Prostate gland (tissue), 2 donors: ENCODE data around the gene GALNT11. TPM values are rescaled to one million over a fixed set of nuclear protein-coding genes. Genes with fewer than 3 reads are reported as not detected.

Experiments used
- DNase-seq: peaks from one replicate; pipeline ENCODE4 v3.0.0-alpha.2; 2019; ENCODE audit warnings: low spot score
- H3K27ac ChIP-seq, 2 donors: fragments of 200-600 bp; sonication (generic); 2 replicates each; pipeline ENCODE4 v1.5.1; 2017 to 2019
- H3K27me3 ChIP-seq: fragments of 200-600 bp; sonication (generic); replicated peaks from 2 replicates; pipeline ENCODE4 v1.5.1; 2019; ENCODE audit not compliant: insufficient read depth
- H3K36me3 ChIP-seq, 2 donors: fragments of 200-600 bp; sonication (generic); 1 replicate in 1 of 2; 2 replicates in 1 of 2; pipeline versions ENCODE4 v1.5.1 to v1.8.1; 2017 to 2019
- H3K4me1 ChIP-seq: fragments of 200-600 bp; sonication (generic); replicated peaks from 2 replicates; pipeline ENCODE4 v1.5.1; 2019
- H3K4me3 ChIP-seq, 2 donors: fragments of 200-600 bp; sonication (generic); 2 replicates each; pipeline ENCODE4 v1.5.1; 2017 to 2019
- H3K9me3 ChIP-seq: fragments of 200-600 bp; sonication (generic); 2 replicates; pipeline ENCODE4 v1.5.1; 2017
- POLR2A ChIP-seq: fragments of 450-650 bp; IDR thresholded peaks from one replicate; pipeline ENCODE4 v1.6.1; 2016; ENCODE audit warnings: antibody characterized with exemption, mild to moderate bottlenecking
- POLR2AphosphoS5 ChIP-seq: sonication (generic); formaldehyde crosslinking; IDR thresholded peaks from one replicate; pipeline ENCODE4 v1.6.1; 2017; ENCODE audit warnings: antibody characterized with exemption
- WGBS: methylation state at CpG from one replicate; pipeline ENCODE4 v1.1.5; 2018; 5-methylcytosine and 5-hydroxymethylcytosine counted together
- intact Hi-C: fragments of 100-400 bp; cut with DNase I; formaldehyde crosslinking; loops from one replicate; pipeline ENCODE4 v1.14.2; 2022
- total RNA-seq, 2 donors: library from RNA; depleted of rRNA; stranded (reverse); fragments of >200 nt; gene quantifications; one replicate each; pipeline ENCODE4 v1.1.0, GENCODE V29; 2016
- TF ChIP-seq, protein P1 (sequence below), 4 experiments: fragments of 200-600 bp in 2 of 4; fragments of 450-650 bp in 2 of 4; sonication (generic) in 2 of 4; IDR thresholded peaks; 1 replicate in 3 of 4; 2 replicates in 1 of 4; pipeline ENCODE4 v1.5.1; 2016 to 2019; ENCODE audit warnings: antibody characterized with exemption in 4 of 4, mild to moderate bottlenecking in 2 of 4, moderate library complexity in 2 of 4

The GALNT11 gene
- total RNA-seq, 2 donors from 2014 or later, result 50.3 to 76.2 TPM

DNA sequence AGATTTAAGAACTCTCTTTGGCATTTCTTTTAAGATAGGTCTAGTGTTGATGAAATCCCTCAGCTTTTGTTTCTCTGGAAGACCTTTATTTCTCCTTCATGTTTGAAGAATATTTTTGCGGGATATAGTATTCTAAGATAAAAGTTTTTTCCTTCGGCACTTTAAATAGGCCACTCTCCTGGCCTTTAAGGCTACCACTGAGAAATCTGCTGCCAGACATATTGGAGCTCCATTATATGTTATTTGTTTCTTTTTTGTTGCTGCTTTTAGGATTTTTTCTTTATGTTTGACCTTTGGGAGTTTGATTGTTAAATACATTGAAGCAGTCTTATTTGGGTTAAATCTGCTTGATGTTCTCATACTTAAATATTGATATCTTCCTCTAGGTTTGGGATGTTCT lies 22.6 kb downstream of the GALNT11 start:
- Histone ChIP-seq H3K4me1 (no peaks in the 10 kb centered on the region), H3K9me3 (no peaks in the 10 kb centered on the region), H3K27ac (no peak overlapping the region), H3K36me3 (no peaks in the 10 kb centered on the region), H3K27me3 (no peaks in the 10 kb centered on the region), H3K4me3 (no peak overlapping the region)
- intact Hi-C loops, result no loop called here
- TF ChIP-seq POLR2AphosphoS5, result no peak
- TF ChIP-seq, protein P1, sequence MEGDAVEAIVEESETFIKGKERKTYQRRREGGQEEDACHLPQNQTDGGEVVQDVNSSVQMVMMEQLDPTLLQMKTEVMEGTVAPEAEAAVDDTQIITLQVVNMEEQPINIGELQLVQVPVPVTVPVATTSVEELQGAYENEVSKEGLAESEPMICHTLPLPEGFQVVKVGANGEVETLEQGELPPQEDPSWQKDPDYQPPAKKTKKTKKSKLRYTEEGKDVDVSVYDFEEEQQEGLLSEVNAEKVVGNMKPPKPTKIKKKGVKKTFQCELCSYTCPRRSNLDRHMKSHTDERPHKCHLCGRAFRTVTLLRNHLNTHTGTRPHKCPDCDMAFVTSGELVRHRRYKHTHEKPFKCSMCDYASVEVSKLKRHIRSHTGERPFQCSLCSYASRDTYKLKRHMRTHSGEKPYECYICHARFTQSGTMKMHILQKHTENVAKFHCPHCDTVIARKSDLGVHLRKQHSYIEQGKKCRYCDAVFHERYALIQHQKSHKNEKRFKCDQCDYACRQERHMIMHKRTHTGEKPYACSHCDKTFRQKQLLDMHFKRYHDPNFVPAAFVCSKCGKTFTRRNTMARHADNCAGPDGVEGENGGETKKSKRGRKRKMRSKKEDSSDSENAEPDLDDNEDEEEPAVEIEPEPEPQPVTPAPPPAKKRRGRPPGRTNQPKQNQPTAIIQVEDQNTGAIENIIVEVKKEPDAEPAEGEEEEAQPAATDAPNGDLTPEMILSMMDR (IDR thresholded peaks at IDR 0.05), result no peak
- TF ChIP-seq POLR2A, result no peak
- DNase-seq, result no peak
- WGBS, result 96% methylated on average over 2 of the region's 2 CpGs

DNA sequence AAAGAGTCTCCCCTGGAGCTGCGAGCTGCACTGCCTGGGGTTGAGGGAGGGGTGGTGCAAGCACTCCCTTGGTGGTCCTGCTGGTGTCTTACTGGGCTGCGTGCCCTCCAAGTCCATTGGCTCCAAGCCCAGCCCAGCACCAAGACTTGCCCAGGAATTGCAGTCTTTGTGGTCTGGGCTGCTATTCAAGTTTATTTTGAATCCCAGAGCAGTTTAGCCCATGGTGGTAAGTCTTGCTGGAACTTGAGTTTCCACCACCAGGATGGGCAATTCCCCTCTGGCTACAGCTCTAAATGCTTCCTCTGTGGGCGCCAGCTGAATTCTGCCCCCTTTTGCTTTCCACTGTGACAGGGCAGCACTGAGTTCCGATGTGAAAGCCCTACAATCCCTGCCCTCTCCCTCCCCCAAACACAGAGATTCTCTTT lies 25.1 kb downstream of the GALNT11 start:
- Histone ChIP-seq H3K4me1 (no peaks in the 10 kb centered on the region), H3K27me3 (no peaks in the 10 kb centered on the region), H3K9me3 (no peaks in the 10 kb centered on the region), H3K4me3 (no peak overlapping the region), H3K27ac (no peak overlapping the region), H3K36me3 (no peaks in the 10 kb centered on the region)
- TF ChIP-seq POLR2AphosphoS5 (no peak), POLR2A (no peak)
- TF ChIP-seq, protein P1 (IDR thresholded peaks at IDR 0.05), result no peak
- intact Hi-C loops, result no loop called here
- no peak for DNase-seq
- 47% methylated on average over 4 of the region's 4 CpGs for WGBS

DNA sequence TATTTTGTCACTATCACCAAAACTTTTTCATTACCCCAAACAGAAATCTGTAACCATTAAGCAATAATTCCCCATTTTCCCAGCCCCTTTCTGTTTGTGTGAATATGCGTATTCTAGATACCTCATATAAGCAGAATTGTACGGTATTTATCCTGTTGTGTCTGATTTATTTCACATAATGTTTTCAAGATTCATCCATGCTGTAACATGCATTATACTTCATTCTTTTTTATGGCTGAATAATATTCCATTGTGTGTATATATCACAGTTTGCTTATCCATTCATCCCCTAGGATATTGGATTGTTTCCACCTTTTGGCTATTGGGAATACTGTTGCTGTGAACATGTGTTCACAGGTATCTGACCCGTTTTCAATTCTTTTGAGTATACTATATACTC lies 26.5 kb downstream of the GALNT11 start:
- no peaks in the 10 kb centered on the region for H3K4me1 ChIP-seq
- WGBS, result 98% methylated on average over 3 of the region's 3 CpGs
- no peaks in the 10 kb centered on the region for H3K27me3 ChIP-seq
- no peak overlapping the region for H3K4me3 ChIP-seq
- no peaks in the 10 kb centered on the region for H3K9me3 ChIP-seq
- no peak for DNase-seq
- no peak overlapping the region for H3K27ac ChIP-seq
- TF ChIP-seq, protein P1 (IDR thresholded peaks at IDR 0.05), result no peak
- TF ChIP-seq POLR2A (no peak), POLR2AphosphoS5 (no peak)
- intact Hi-C loops, result no loop called here
- H3K36me3 ChIP-seq, result no peaks in the 10 kb centered on the region

DNA sequence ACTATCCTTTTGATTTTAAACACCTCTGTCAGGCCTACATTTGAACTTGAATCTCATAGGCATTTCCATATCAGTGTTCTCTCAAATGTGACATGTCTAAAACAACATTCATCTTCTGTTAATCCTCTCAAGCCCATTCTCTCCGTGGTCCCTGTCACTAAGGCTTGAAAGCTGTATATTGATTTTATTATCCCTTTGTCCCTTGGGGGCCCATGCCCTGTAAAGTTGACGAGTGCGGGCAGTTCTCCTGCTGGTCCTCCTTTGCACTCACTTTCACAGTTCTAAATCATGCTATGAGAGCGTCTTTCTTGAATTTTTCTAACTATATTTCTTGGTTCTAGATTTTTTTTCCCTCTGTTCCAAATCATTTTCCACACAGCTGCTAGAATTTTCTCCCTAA lies 27.3 kb downstream of the GALNT11 start:
- Histone ChIP-seq H3K36me3 (no peaks in the 10 kb centered on the region), H3K27me3 (no peaks in the 10 kb centered on the region), H3K9me3 (no peaks in the 10 kb centered on the region), H3K4me3 (no peak overlapping the region), H3K4me1 (no peaks in the 10 kb centered on the region), H3K27ac (no peak overlapping the region)
- intact Hi-C loops, result no loop called here
- TF ChIP-seq, protein P1 (IDR thresholded peaks at IDR 0.05), result no peak
- TF ChIP-seq POLR2AphosphoS5 (no peak), POLR2A (no peak)
- no peak for DNase-seq
- WGBS, result 67% methylated on average over 4 of the region's 4 CpGs

DNA sequence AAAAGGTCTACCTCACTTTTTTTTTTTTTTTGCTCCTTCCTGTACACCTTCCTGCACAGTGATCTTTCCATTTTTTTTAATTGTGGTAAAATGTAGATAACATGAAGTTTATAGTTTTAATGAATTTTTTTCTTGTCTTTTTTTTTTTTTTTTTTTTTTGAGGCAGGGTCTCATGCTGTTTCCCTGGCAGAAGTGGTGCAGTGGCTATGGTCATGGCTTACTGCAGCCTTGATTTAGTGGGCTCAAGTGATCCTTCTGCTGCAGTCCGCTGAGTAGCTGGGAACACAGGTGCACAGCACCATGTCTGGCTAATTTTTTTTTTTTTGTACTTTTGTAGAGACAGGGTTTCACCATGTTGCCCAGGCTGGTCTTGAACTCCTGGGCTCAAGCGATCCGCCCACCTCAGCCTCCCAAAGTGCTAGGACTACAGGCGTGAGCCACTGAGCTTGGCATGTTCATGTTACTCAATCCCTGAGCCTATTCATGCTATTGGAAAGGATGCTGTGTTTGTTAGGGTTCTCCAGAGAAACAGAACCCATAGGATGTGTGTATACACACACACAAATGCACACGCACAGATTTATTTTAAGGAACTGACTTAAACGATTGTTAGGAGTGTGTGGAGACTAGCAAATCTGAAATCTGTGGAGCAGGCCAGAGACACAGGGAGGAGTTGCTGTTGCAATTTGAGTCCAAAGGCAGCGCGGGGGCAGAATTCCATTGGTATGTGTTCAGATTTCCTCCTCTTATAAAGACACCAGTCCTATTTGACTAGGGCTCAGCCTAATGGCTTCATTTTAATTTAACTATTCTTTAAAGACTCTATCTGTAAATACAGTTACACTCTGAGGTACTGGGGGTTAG lies 29.1 kb downstream of the GALNT11 start:
- WGBS, result 78% methylated on average over 8 of the region's 8 CpGs
- Histone ChIP-seq H3K27me3 (no peaks in the 10 kb centered on the region), H3K27ac (no peak overlapping the region), H3K9me3 (no peaks in the 10 kb centered on the region), H3K4me1 (no peaks in the 10 kb centered on the region), H3K36me3 (no peaks in the 10 kb centered on the region), H3K4me3 (no peak overlapping the region)
- DNase-seq, result no peak
- intact Hi-C loops, result no loop called here
- TF ChIP-seq POLR2AphosphoS5 (no peak), POLR2A (no peak)
- TF ChIP-seq, protein P1 (IDR thresholded peaks at IDR 0.05), result no peak
